ENCODE data around the gene BHMT.

- TF ChIP-seq, protein P1, sequence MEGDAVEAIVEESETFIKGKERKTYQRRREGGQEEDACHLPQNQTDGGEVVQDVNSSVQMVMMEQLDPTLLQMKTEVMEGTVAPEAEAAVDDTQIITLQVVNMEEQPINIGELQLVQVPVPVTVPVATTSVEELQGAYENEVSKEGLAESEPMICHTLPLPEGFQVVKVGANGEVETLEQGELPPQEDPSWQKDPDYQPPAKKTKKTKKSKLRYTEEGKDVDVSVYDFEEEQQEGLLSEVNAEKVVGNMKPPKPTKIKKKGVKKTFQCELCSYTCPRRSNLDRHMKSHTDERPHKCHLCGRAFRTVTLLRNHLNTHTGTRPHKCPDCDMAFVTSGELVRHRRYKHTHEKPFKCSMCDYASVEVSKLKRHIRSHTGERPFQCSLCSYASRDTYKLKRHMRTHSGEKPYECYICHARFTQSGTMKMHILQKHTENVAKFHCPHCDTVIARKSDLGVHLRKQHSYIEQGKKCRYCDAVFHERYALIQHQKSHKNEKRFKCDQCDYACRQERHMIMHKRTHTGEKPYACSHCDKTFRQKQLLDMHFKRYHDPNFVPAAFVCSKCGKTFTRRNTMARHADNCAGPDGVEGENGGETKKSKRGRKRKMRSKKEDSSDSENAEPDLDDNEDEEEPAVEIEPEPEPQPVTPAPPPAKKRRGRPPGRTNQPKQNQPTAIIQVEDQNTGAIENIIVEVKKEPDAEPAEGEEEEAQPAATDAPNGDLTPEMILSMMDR (IDR thresholded peaks at IDR 0.05; ENCODE audit: insufficient read depth, low read depth, low read length), result no peak
- no peak for TF ChIP-seq EZH2 (IDR thresholded peaks at IDR 0.05; ENCODE audit: insufficient read depth, low read length)
These were observed 60.7 kb downstream of the BHMT start for GRCh38 chr5:79172269-79172668.

All from astrocyte (in vitro differentiated cells and primary cell).